ENCODE data around the gene PTPRC.

GRCh38 chr1:198681252-198681651 lies 42.4 kb downstream of the PTPRC start:
- TF ChIP-seq, protein P1, sequence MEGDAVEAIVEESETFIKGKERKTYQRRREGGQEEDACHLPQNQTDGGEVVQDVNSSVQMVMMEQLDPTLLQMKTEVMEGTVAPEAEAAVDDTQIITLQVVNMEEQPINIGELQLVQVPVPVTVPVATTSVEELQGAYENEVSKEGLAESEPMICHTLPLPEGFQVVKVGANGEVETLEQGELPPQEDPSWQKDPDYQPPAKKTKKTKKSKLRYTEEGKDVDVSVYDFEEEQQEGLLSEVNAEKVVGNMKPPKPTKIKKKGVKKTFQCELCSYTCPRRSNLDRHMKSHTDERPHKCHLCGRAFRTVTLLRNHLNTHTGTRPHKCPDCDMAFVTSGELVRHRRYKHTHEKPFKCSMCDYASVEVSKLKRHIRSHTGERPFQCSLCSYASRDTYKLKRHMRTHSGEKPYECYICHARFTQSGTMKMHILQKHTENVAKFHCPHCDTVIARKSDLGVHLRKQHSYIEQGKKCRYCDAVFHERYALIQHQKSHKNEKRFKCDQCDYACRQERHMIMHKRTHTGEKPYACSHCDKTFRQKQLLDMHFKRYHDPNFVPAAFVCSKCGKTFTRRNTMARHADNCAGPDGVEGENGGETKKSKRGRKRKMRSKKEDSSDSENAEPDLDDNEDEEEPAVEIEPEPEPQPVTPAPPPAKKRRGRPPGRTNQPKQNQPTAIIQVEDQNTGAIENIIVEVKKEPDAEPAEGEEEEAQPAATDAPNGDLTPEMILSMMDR (conservative IDR thresholded peaks at IDR 0.05 in 1 of 2, IDR thresholded peaks at IDR 0.05 in 1 of 2; ENCODE audit: low read depth in 1 of 2, low read length in 2 of 2) = no peak
- no peak for TF ChIP-seq EZH2 (IDR thresholded peaks at IDR 0.05; ENCODE audit: low read length, missing control alignments)
